ENCODE results near the gene TMPRSS7.

The TMPRSS7 gene

GRCh38 chr3:112109322-112109721 lies 74.8 kb downstream of the TMPRSS7 start:
- DNase-seq: peak; percentile 32

- DNase-seq: peak; percentile 81
Observed at GRCh38 chr3:112111785-112112402, 77.4 kb downstream of the TMPRSS7 start.

GRCh38 chr3:112114576-112115160 lies 80.1 kb downstream of the TMPRSS7 start:
- DNase-seq: peak; percentile 29

GRCh38 chr3:112115161-112115739 lies 80.7 kb downstream of the TMPRSS7 start:
- no peak for DNase-seq

- DNase-seq: peak; percentile 8
Observed at GRCh38 chr3:112115806-112116383, 81.4 kb downstream of the TMPRSS7 start.

- DNase-seq: peak; percentile 14
Observed at GRCh38 chr3:112116748-112117186, 82.2 kb downstream of the TMPRSS7 start.

- no peak for DNase-seq
Observed at GRCh38 chr3:112117415-112117814, 82.9 kb downstream of the TMPRSS7 start.

- peak; percentile 54 for DNase-seq
Observed at GRCh38 chr3:112117841-112118571, 83.5 kb downstream of the TMPRSS7 start.

- DNase-seq: no peak
Observed at GRCh38 chr3:112119962-112120836, 85.7 kb downstream of the TMPRSS7 start.

GRCh38 chr3:112121577-112122547 lies 87.3 kb downstream of the TMPRSS7 start:
- no peak for DNase-seq

GRCh38 chr3:112122870-112123269 lies 88.3 kb downstream of the TMPRSS7 start:
- DNase-seq: no peak

- no peak for DNase-seq
Observed at GRCh38 chr3:112123548-112123947, 89.0 kb downstream of the TMPRSS7 start.

GRCh38 chr3:112124907-112125607 lies 90.5 kb downstream of the TMPRSS7 start:
- no peak for DNase-seq

GRCh38 chr3:112126511-112126911 lies 92.0 kb downstream of the TMPRSS7 start:
- peak; percentile 91 for DNase-seq

GRCh38 chr3:112127522-112128494 lies 93.3 kb downstream of the TMPRSS7 start:
- no peak for DNase-seq

GRCh38 chr3:112128843-112129727 lies 94.5 kb downstream of the TMPRSS7 start:
- peak; percentile 61 for DNase-seq

- no peak for DNase-seq
Observed at GRCh38 chr3:112129925-112130637, 95.5 kb downstream of the TMPRSS7 start.
